Astrocyte of the spinal cord (primary cell): ENCODE measurements around the gene RIMS4.
"Not testable (repeated sequence)": the region's sequence is repeated elsewhere in the genome, so short reads cannot be mapped to it uniquely, and the experiment has no call there.

Source experiments
- DNase-seq: peaks from one replicate; pipeline ENCODE4 v3.0.0; 2011; ENCODE audit warnings: low read depth, low spot score
- H3K4me3 ChIP-seq: 2 replicates; pipeline ENCODE4 v1.5.1; 2011; ENCODE audit warnings: low read depth, mild to moderate bottlenecking, low read length, moderate library complexity
- in situ Hi-C: cut with HindIII; loops from 2 replicates; pipeline ENCODE4 v1.10.0; 2017; ENCODE audit warnings: low sequenced_read_pairs
- TF ChIP-seq, protein P1 (sequence below): IDR thresholded peaks from 2 replicates; pipeline ENCODE4 v1.5.1; 2012; ENCODE audit warnings: low read depth, mild to moderate bottlenecking, low read length, inconsistent platforms

RIMS4 gene

GRCh38 chr20:44827401-44827800 lies 17.1 kb upstream of the RIMS4 start:
- in situ Hi-C loops, result no loop called here
- no peak for DNase-seq

GRCh38 chr20:44821576-44821975 lies 11.2 kb upstream of the RIMS4 start:
- DNase-seq, H3K4me3 ChIP-seq, in situ Hi-C loops: not testable (repeated sequence)

More at GRCh38 chr20:44827401-44827800, 17.1 kb upstream of the RIMS4 start:
- TF ChIP-seq, protein P1, sequence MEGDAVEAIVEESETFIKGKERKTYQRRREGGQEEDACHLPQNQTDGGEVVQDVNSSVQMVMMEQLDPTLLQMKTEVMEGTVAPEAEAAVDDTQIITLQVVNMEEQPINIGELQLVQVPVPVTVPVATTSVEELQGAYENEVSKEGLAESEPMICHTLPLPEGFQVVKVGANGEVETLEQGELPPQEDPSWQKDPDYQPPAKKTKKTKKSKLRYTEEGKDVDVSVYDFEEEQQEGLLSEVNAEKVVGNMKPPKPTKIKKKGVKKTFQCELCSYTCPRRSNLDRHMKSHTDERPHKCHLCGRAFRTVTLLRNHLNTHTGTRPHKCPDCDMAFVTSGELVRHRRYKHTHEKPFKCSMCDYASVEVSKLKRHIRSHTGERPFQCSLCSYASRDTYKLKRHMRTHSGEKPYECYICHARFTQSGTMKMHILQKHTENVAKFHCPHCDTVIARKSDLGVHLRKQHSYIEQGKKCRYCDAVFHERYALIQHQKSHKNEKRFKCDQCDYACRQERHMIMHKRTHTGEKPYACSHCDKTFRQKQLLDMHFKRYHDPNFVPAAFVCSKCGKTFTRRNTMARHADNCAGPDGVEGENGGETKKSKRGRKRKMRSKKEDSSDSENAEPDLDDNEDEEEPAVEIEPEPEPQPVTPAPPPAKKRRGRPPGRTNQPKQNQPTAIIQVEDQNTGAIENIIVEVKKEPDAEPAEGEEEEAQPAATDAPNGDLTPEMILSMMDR, result no peak
- H3K4me3 ChIP-seq, result no peak overlapping the region

- no peak overlapping the region for H3K4me3 ChIP-seq
- in situ Hi-C loops, result no loop called here
- TF ChIP-seq, protein P1, result no peak
- no peak for DNase-seq
Observed at GRCh38 chr20:44819936-44820335, 9.6 kb upstream of the RIMS4 start.

DNA sequence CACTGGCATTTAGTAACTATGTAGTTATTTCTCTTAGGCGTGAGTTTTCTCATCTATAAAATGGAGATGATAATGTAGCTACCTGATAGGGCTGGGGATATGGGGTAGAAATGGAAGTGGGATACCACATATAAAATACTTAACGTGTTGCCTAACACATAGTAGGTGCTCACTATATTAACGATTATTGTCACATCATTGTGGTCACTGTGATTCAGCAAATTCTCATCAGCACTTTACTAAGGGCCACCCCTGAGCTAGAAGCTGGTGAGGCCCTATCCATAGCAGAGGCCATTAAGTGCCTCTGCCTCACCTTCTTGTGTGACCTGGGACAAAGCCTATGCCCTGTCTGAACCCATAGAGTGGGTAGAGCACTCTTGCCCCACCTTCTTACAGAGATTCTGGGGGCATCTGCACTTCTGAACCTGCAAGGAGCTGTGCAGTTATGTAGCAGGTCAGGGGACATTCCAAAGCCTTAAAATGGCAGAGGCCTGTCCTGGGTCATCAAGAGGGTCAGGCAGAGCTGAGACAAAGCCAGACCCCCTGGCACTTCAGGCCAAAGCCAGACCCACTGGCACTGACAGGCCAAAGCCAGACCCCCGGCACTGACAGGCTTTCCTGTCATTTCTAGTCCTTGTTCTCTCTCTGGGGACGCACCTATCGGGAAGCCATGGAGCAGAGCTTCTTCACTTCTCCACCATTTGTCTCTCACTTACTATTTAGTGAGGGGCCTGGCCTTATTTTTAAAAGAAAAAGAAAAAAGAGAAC lies 7.0 kb upstream of the RIMS4 start:
- DNase-seq, result no peak
- in situ Hi-C loops, result no loop called here
- TF ChIP-seq, protein P1, result no peak

DNA sequence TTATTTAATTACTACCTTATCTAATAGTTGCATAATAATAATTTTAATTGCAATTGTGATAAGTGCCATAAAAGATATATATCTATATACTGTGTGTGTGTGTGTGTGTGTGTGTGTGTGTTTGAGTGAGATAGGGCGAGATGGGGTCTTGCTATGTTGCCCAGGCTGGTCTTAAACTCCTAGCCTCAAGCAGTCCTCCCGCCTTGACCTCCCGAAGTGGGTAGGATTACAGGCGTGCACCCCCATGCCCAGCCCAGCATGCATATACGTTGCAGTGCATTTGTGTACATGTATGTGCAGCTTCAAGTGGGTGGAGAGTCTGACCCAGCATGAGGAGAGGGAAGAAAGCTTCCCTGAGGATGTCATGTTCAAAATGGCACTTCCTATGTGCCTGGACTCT lies 4.6 kb upstream of the RIMS4 start:
- DNase-seq, result no peak
- in situ Hi-C loops, result no loop called here
- no peak overlapping the region for H3K4me3 ChIP-seq
- TF ChIP-seq, protein P1, result no peak

More for the DNA sequence above, 7.0 kb upstream of the RIMS4 start:
- H3K4me3 ChIP-seq, result no peak overlapping the region

DNA sequence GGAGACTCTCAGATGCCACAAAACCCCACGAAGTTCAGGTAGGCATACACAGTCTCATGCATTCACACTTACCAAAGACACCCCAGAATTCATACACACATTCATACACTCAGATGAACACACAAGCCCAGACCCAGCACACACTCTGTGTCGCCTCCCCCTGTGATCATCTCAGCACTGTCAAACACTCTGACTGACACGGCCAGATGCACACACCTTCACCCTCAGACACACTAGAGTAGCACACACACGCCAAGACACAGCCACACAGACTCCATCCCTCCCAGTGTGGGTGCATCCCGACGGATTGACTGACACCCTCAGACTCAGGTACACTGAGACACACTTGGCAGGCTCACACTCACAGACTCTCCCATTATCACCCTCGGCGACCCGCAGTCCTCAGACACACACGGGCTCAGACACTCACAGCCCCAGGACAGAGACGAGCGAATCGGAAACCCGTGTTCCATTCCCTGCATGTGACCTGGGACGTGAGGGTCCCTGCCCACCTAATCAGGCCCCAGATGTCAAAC lies 872 bp upstream of the RIMS4 start:
- in situ Hi-C loops, result no loop called here
- DNase-seq, result no peak
- TF ChIP-seq, protein P1, result no peak
- no peak overlapping the region for H3K4me3 ChIP-seq

GRCh38 chr20:44810061-44810390 lies 320 bp downstream of the RIMS4 start:
- in situ Hi-C loops, result no loop called here
- no peak for DNase-seq
- TF ChIP-seq, protein P1, result no peak
- no peak overlapping the region for H3K4me3 ChIP-seq
